Frontal cortex (tissue), 4 donors: Measurements from ENCODE around the gene NFE2L2. TPM values are rescaled to one million over a fixed set of nuclear protein-coding genes. Genes with fewer than 3 reads are reported as not detected.
"Not testable (repeated sequence)": the region's sequence is repeated elsewhere in the genome, so short reads cannot be mapped to it uniquely, and the experiment has no call there.

Experiments used
- DNase-seq, 2 donors: peaks; one replicate each; pipeline ENCODE4 v3.0.0; 2012; ENCODE audit warnings: low spot score in 2 of 2
- FAIRE-seq: peaks from 2 replicates; lab custom pipeline; 2012; peaks lifted over from hg19 to GRCh38; lab: Jason Lieb, UNC
- total RNA-seq: library from RNA; depleted of rRNA; stranded (reverse); fragments of >200 nt; gene quantifications from one replicate; pipeline ENCODE4 v1.2.3, GENCODE V29; 2014
- donor health status: control.
- donor health status: control.
- donor health status: control.

Gene NFE2L2
- total RNA-seq, 1 donor from 2014 or later = 8.6 TPM

DNA sequence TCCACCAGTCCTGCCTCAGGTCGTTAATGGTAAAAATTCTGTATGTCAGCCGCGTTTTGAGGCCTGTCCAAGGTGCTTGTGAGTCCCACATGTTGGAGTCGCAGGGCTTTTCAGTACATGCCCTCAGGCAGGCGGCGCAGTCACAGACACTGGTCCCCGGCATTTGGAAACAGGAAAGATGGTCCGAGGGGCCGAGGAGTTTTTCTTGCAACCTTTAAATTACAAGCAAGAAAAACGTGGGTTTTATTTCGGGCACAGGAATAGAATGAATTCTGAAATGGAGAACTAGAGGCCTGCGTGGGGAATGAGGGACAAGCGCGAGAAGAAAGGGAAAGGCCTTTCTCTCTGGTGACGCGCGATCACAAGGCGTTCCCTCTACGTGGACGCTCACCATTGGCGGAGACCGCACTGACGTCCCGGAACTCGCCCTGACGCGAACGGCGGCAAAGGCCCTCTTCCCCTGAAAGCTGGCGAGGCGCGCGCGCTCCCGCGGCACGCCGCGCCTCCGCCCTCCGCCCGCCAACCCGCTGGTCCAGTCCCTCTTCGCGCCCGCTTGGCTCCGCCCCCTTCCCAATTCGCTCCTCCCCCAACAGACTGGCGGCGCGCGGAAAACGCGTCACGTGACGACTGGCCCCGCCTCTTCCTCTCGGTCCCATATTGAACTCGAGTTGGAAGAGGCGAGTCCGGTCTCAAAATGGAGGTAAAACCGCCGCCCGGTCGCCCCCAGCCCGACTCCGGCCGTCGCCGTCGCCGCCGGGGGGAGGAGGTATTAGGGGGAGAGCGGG is 52.2 kb downstream of the NFE2L2 start, which contains the start of gene HNRNPA3:
HNRNPA3 (plus strand) TSS at position 689 of the 785 bp plus-strand sequence; CDS start at position 695, 6 bp downstream.
- DNase-seq (peak; percentile 98), FAIRE-seq (no peak)

DNA sequence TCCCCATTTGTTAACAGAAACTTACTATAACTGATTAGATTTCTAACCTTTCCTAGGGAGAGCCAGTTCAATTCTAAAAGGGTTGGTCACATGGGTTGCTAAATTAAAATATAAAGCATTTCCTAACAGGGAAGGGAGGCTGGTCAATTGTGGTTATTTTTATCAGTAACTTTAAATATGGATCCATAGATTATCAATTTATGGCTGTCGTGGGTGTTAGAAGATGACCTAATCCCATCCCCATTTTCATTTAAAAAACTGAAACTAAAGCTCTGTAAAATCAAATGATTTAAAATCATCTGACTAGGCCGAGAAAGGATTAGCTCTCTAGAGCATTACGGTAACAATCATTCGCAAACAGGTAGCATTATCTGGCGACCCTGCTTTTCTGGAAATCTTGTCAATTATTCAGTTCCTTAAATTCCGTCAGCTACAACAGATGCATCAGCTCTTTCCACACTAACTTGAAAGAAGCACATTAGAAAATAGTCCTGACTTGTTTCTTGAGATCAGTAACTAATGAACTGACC is 52.9 kb downstream of the NFE2L2 start:
- DNase-seq = no peak
- no peak for FAIRE-seq

DNA sequence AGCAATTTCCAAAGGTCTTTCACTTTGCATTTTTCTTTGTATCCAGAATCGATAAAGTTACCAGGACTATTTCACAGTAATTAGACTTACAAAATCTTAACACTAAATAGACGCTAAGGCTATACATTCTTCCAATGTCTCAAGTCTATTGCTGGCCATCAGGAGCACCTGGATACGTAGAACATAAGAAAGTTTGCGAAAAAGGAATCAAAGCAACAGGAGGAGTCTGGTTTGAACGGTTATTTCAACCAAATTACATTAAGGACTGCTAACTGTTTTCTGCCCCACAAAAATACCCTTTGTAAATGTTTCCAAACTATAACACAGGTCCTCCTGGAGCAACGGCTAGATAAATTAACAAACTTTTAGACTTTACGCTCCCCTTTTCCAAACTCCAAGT is 53.4 kb downstream of the NFE2L2 start:
- DNase-seq = no peak
- FAIRE-seq = no peak

DNA sequence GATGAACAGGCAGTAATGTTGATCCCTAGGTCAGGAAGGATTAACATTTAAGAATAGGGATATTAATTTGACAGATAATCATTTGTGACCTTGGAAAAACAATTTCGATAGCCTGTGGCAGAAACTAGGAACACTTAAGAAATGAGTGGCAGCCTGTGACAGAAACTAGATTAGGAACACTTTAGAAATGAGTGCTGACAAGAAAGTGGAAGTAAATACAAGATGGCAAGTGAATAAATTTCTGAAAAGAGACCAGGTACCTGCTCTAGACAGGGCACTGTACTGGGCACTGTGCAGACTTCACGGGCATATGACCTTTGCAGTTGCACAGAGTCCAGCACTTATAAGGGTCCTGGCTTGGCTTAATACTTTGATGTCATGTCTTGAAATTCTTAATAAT is 57.4 kb downstream of the NFE2L2 start:
- FAIRE-seq (no peak), DNase-seq (no peak)

DNA sequence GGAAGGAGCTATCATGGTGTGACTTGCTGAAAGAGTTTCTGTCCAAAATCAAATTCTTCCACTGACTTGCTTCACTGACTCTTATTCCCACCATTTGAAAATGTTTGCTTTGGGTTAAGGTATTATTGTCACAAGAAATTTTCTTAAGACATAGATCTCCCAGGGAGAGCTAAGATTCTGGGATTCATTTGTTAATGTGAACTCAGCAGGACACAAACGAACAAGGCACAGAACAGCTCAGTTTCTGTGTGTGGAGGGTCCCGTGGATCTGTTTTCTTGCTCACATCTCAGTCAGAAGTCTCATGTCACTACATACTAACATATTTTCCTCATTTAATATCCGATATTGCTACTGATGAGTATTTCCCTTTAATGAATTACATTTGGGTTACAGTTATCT is 60.1 kb downstream of the NFE2L2 start:
- FAIRE-seq = no peak

DNA sequence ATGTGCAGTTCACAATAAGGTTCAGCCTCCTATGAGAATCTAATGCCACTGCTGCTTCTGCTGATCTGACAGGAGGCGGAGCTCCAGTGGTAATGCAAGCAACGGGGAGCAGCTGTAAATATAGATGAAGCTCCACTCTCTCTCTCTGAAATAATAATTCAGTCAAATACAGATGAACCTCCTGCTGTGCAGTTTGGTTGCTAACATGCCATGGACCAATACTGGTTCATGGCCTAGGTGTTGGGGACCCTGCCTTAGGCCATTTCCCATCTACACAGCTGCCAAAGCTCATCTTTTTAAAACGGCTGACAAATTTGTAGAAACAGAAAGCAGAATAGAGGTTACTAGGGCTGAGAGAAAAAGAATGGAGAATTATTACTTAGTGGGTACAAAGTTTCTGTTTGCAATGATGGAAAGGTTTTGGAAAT is 62.6 kb downstream of the NFE2L2 start:
- FAIRE-seq (no peak), DNase-seq (no peak)

More for the DNA sequence above, 60.1 kb downstream of the NFE2L2 start:
- no peak for DNase-seq

DNA sequence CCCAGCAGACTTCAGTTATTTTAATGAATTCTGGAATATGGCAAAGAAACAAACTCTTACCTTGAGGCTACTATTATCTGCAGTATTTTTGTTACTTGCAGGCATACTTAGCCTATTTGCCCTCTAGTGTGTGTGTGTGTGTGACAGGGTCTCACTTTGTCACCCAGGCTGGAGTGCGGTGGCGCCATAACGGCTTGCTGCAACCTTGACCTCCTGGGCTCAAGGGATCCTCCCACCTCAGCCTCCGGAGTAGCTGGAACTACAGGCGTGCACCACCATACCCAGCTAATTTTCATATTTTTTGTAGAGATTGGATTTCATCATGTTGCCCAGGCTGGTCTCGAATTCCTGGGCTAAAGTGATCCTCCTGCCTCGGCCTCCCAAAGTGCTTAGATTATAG is 64.1 kb downstream of the NFE2L2 start:
- DNase-seq, FAIRE-seq: not testable (repeated sequence)

DNA sequence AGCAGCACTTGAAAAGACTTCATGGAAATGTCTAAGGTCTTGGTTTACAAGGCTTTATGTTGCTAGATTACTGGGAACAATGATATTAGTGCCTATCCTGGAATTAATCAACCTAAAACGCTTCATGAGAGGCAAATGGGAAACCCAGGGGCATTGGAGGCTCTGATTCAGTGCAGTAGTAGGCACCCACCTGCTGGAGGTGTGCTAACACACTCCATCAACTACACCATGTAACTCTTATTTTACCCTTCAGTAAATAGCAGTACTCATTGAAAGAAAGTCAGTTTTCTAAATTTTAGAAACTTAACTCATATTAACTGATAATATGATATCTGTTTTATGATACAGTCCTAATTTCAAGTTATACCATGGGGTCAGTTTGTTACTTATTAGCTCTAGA is 69.3 kb downstream of the NFE2L2 start:
- FAIRE-seq (no peak), DNase-seq (no peak)

DNA sequence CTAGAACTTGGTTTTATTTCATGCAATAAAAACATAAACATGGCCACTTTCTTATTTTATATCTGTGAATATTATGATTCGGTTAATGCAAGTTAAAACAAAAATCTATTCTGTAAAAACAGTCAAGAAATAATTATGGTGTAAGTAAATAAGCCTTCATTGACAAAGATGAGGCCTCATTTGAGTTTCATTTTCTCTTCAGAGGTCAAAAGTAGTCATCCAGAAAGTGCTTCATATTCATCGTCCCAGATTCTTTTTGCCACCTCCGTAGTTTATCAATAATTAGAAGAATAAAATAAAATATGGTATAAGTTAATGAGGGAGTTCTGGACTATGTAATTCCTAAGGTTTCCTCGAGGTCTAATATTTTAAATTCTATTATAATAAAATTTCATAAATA is 71.3 kb downstream of the NFE2L2 start:
- FAIRE-seq = no peak
- DNase-seq = no peak

DNA sequence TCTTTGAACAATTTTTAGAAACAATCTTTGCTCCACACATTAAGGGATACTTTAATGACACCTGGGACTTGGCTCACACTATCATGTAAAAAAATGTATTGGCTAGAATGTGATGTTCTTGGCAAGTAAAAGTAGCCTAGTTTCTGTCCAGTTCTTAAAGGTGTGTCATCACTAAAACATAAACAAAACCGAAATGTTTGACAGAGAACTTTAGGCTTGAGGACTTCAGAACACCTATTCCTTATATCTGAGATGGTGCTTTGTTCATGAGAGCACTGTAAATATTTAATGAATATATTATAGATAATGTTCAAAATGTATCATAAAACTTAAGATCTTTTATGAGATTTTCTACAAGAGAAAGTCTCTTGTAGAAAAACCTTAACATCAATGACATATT is 71.7 kb downstream of the NFE2L2 start:
- no peak for DNase-seq
- no peak for FAIRE-seq

DNA sequence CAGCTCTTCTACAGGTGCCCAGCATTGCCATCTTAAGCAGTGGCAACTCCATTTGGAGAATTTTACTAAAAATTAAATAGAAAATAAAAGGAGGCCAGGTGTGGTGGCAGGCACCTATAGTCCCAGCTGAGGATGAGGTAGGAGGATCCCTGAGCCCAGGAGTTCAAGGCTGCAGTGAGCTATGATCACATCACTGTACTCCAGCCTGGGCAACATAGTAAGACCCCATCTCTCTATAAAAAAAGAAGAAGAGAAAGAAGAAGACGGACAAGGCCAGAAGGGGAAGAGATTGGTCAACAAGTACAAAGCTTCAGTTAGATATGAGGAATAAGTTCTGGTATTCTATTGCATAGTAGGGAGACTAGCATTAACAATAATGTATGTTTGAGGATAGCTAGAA is 73.6 kb downstream of the NFE2L2 start:
- FAIRE-seq (no peak), DNase-seq (no peak)

DNA sequence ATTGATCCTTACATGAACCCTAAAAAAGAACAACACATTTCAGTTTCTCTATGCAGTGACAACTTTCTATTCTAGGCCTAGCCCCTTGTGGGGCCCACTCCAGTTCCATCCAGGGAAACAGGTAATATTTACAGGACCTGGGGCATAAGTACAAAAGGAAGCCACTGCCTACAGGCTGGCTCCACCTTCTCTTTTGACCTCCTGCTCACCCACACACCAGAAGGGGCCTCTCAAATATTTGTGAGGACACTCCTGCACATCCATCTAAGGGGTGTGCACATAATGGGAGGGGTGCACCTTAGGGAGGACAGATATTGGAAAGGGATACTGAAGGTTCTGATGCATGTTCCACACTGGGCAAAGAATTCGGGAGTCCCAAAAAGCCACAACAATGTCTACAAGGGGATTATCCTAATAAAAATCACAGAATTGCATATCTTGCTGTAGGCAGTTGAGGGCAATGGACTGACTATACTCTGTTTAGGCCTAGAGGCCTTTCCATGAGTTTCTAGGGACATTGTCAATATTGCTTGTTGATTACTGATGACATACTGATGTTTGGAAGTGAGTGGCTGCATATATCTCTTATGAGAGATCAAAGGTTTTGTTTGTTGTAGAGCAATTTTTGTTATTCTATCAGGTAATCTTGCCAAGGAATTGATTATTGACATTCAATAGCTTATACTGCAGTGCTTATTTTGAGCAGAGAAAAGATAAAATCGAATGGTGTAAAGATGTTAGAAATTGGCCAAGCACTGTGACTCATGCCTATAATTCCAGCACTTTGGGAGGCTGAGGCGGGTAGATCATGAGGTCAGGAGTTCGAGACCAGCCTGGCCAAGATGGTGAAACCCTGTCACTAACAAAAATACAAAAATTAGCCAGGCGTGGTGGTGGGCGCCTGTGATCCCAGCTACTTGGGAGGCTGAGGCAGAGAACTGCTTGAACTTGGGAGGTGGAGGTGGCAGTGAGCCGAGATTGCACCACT is 75.8 kb downstream of the NFE2L2 start:
- no peak for FAIRE-seq
- DNase-seq = no peak

DNA sequence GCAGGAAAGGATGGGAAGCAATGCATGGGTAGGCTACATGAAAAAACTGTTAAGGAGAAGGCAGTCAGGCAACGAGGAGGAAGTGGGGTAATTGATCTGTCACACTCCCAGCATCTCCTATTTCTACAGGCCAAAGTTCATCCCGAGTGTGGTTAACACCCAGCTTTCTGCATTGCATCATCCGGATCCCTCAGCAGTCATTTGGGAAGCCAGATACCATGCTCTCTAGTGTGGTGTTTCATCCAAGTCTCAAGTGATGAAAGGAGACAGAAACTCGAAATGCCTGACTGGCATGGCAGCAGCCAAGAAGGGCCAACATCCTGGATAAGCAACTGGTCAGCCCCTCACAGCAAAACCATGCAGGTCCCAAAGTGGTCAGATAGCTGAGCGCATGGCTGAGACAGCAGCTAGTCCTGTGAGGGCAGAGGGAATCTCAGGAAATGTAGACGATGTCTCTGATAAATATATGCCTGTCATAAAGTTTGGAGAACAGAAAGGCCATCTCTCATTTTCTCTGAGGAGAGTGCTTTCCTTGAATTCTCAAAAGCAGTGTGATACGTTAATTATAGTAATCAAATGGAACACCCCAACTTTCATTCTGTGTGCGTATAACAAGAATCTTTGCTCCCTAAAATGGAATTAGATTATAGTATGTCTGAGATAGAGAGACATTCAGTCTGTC is 76.8 kb downstream of the NFE2L2 start:
- DNase-seq (no peak), FAIRE-seq (no peak)

DNA sequence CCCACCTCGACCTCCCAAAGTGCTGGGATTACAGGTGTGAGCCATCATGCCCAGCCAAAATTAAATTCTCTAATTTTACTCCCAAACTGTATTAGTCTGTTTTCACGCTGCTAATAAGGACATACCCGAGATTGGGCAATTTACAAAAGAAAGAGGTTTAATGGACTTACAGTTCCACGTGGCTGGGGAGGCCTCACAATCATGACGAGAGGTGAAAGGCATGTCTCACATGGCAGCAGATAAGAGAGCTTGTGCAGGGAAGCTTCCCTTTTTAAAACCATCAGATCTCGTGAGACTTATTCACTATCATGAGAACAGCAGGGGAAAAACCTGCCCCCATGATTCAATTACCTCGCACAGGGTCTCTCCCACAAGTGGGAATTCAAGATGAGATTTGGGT is 78.5 kb downstream of the NFE2L2 start:
- not testable (repeated sequence) for FAIRE-seq, DNase-seq

DNA sequence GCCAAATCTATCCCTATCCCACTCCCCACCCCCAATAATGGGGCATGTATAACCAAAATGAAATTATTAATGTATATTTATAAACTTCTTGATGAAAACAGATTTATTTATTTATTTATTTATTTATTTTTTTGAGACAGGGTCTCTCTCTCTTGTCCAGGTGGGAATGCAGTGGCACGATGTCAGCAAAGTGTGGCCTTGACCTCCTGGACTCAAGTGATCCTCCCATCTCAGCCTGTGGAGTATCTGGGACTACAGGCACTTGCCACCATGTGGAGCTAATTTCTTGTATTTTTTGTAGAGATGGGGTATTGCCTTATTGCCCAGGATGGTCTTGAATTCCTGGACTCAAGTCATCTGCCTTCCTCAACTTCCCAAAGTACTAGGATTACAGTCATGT is 79.9 kb downstream of the NFE2L2 start:
- FAIRE-seq = no peak
- no peak for DNase-seq

DNA sequence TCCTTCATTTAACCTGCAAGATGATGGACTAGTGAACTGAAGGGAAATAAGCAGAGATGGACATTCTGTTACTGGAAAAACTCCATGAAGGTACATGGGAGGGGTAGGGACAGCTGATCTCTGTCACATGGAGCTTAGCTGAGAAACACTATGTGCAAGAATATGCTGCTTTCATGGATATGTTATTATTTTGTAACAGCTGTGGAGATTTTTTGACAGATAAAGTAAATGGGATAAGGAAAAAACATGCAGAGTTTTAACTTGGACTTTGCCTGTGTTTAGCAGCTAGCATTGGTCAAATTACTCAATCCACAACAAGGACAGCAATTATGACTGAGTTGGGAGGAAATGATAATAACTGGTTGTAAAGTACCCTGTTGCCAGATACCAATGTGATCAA is 80.7 kb downstream of the NFE2L2 start:
- no peak for FAIRE-seq
- DNase-seq = no peak
